Measurements from ENCODE around the gene INTU.

The INTU gene

DNA sequence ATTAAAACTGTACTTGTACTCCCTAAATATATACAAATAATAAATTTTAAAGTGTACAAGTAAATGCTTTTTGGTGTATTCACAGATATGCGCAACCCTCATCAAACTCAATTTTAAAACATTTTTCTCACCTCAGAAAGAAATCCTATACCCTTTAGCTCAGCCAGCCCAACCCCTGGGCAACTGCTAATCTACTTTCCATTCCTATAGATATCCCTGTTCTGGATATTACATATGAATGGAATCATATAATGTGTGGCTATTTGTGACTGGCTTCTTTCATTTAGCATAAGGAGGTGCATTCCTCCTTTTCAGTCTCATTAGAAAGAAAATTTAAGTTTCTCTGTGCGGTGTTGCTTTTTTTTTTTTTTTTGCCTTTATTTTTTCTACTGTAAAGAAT, 39.4 kb downstream of the INTU start:
- H3K27ac Mint-ChIP-seq: no peak overlapping the region
- H3K27me3 Mint-ChIP-seq (ENCODE audit: low read depth): no peaks in the 10 kb centered on the region
- peaks cover 5% of the 10 kb centered on the region for H3K9me3 Mint-ChIP-seq

DNA sequence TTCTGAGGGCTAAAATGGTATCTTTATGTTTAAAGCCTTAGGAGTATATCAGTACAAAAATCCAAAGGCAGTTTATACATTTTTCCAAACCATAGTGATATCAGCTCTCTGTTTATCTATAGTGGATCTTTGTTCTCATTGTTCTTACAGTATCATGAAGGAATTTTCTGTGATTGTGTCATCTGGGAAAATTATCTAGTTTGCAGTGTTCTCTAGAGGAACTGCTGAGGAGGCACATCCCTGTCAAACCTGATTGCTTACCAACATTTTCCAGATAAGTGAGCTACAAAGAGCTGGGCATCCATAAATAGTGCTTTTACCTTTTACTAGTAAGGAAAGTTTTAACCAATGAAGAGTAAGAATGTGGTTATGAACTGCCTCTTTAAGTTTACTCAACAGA, 52.5 kb downstream of the INTU start:
- H3K27ac Mint-ChIP-seq: no peak overlapping the region
- H3K4me3 Mint-ChIP-seq: no peak overlapping the region
- no peak for TF ChIP-seq CTCF (IDR thresholded peaks at IDR 0.05; ENCODE audit: unreplicated experiment in 3 of 3)

More for the DNA sequence above, 39.4 kb downstream of the INTU start:
- H3K4me3 Mint-ChIP-seq: no peak overlapping the region
- peaks cover 37% of the 10 kb centered on the region for H3K36me3 Mint-ChIP-seq (ENCODE audit: low read depth)
- TF ChIP-seq CTCF (IDR thresholded peaks at IDR 0.05; ENCODE audit: unreplicated experiment in 3 of 3): no peak
- H3K4me1 Mint-ChIP-seq: peaks cover 13% of the 10 kb centered on the region

DNA sequence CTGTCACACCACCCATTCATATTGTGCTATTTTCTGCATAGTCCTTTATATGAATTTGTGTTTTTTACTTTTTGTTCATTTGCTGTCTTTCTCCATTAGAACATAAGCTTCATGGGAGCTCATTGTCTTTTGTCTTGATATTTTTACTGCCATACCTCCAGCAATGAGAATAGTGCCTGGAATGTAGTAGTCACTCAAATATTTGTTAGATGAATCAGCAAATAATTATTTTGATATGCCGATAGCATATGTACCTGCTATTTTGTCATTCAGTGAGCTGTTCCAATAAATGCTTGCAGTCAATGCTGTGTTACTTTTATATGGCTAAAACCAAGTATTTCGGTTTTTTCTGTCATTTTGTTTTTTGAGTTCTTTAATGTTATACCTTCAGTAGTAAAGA, 53.9 kb downstream of the INTU start:
- Mint-ChIP-seq H3K4me1 (no peaks in the 10 kb centered on the region), H3K27me3 (ENCODE audit: low read depth) (no peaks in the 10 kb centered on the region), H3K27ac (no peak overlapping the region), H3K36me3 (ENCODE audit: low read depth) (peaks cover 57% of the 10 kb centered on the region), H3K9me3 (no peaks in the 10 kb centered on the region), H3K4me3 (no peak overlapping the region)
- TF ChIP-seq CTCF (IDR thresholded peaks at IDR 0.05; ENCODE audit: unreplicated experiment in 3 of 3): no peak

More for the DNA sequence above, 52.5 kb downstream of the INTU start:
- H3K9me3 Mint-ChIP-seq: no peaks in the 10 kb centered on the region
- H3K4me1 Mint-ChIP-seq: no peaks in the 10 kb centered on the region
- H3K36me3 Mint-ChIP-seq (ENCODE audit: low read depth): peaks cover 45% of the 10 kb centered on the region
- H3K27me3 Mint-ChIP-seq (ENCODE audit: low read depth): no peaks in the 10 kb centered on the region

GRCh38 chr4:127687580-127687979, 54.8 kb downstream of the INTU start:
- no peak for TF ChIP-seq CTCF (IDR thresholded peaks at IDR 0.05; ENCODE audit: unreplicated experiment in 3 of 3)
- H3K9me3 Mint-ChIP-seq: peaks cover 7% of the 10 kb centered on the region
- H3K27ac Mint-ChIP-seq: no peak overlapping the region
- H3K4me3 Mint-ChIP-seq: no peak overlapping the region
- no peaks in the 10 kb centered on the region for H3K27me3 Mint-ChIP-seq (ENCODE audit: low read depth)
- H3K4me1 Mint-ChIP-seq: no peaks in the 10 kb centered on the region
- peaks cover 66% of the 10 kb centered on the region for H3K36me3 Mint-ChIP-seq (ENCODE audit: low read depth)

DNA sequence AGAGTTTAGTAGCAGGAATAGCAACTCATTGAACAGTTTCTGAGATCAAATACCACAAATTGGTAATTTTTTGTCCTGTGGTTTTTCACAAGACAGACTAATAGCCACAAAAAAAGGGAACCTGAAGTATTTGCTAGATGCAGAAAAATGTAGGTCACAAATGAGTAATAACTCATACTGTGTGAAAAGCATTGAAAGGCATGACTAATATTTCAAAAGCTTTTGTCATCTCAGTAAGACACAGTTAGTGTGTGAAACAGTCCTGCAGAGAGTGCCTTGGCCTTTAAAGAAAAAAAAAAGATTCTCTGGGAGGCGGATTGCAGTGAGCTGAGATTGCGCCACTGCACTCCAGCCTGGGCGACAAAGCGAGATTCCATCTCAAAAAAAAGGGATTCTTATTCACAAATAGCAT, 66.0 kb downstream of the INTU start:
- no peak for TF ChIP-seq CTCF (IDR thresholded peaks at IDR 0.05; ENCODE audit: unreplicated experiment in 3 of 3)
- Mint-ChIP-seq H3K27me3 (ENCODE audit: low read depth) (no peaks in the 10 kb centered on the region), H3K4me1 (no peaks in the 10 kb centered on the region), H3K36me3 (ENCODE audit: low read depth) (peaks cover 44% of the 10 kb centered on the region), H3K4me3 (no peak overlapping the region), H3K9me3 (peaks cover 14% of the 10 kb centered on the region), H3K27ac (no peak overlapping the region)

DNA sequence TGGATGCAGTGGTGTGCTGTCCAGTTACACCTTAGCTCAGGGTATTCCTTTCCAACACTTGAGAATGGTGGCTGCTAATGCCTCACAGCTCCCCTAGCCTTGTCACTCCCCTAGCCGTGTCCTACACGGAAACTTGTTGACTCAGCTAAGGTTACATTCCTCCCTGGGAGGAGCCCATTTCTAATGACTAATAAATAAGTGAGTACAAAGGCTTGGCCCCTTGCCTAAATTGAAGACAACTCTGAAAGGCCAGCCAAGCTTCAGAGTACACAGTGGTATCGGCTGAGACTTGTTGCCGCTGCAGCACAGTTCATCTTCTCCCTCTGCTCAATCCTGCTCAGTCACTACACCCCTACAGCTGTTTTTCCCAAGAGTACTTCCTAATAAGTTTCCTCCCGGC, 76.2 kb downstream of the INTU start:
- Mint-ChIP-seq H3K4me1 (peaks cover 7% of the 10 kb centered on the region), H3K4me3 (peak overlapping the region in 1 of 3 experiments; percentile 13), H3K9me3 (no peaks in the 10 kb centered on the region), H3K27ac (peak overlapping the region; percentile 91 to 97 (median 93)), H3K27me3 (ENCODE audit: low read depth) (no peaks in the 10 kb centered on the region), H3K36me3 (ENCODE audit: low read depth) (peaks cover 58% of the 10 kb centered on the region)
- TF ChIP-seq CTCF (IDR thresholded peaks at IDR 0.05; ENCODE audit: unreplicated experiment in 3 of 3): no peak

Measured in nephron (organoid).